Hepatocyte (in vitro differentiated cells): ENCODE measurements around the gene PLSCR3.

Source experiments
- CTCF ChIP-seq: fragments of 200-600 bp; sonication (generic); IDR thresholded peaks from 2 replicates; pipeline ENCODE4 v1.5.1; 2016; ENCODE audit warnings: antibody characterized with exemption, mild to moderate bottlenecking; ENCODE audit not compliant: poor library complexity
- EZH2 ChIP-seq: fragments of 200-600 bp; sonication (generic); IDR thresholded peaks from 2 replicates; pipeline ENCODE4 v1.6.1; 2016; ENCODE audit warnings: antibody characterized with exemption, mild to moderate bottlenecking, borderline replicate concordance
- EZH2phosphoT487 ChIP-seq: fragments of 200-600 bp; sonication (generic); IDR thresholded peaks from one replicate; pipeline ENCODE4 v1.6.1; 2018; ENCODE audit warnings: antibody characterized with exemption, mild to moderate bottlenecking, low read depth, moderate library complexity; ENCODE audit not compliant: unreplicated experiment, severe bottlenecking

- TF ChIP-seq CTCF (no peak), EZH2 (no peak), EZH2phosphoT487 (no peak)
Measured at GRCh38 chr17:7352910-7353635, 41.3 kb downstream of the PLSCR3 start.
